Measurements from ENCODE around the gene MBD6.

DNA sequence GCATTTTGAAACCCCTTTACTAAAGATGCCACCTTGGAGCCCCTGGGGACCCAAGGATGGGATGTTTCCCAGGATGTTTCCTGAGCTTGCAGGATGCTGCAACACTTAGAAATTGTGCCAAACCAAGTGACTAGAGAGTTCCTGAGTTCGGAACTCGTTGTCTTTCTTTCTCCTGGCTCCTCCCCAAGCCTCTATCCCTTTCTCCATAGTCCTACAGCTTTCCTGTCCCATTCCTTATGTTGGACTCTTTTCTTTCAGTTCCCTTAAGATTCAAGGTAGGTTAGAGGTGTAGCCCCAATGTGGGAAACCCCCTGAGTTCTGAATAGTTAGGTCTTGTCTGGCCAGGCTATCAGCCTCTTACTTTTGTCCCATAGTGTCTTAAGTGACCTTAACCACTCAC, 25.9 kb downstream of the MBD6 start:
- TF ChIP-seq, protein P1, sequence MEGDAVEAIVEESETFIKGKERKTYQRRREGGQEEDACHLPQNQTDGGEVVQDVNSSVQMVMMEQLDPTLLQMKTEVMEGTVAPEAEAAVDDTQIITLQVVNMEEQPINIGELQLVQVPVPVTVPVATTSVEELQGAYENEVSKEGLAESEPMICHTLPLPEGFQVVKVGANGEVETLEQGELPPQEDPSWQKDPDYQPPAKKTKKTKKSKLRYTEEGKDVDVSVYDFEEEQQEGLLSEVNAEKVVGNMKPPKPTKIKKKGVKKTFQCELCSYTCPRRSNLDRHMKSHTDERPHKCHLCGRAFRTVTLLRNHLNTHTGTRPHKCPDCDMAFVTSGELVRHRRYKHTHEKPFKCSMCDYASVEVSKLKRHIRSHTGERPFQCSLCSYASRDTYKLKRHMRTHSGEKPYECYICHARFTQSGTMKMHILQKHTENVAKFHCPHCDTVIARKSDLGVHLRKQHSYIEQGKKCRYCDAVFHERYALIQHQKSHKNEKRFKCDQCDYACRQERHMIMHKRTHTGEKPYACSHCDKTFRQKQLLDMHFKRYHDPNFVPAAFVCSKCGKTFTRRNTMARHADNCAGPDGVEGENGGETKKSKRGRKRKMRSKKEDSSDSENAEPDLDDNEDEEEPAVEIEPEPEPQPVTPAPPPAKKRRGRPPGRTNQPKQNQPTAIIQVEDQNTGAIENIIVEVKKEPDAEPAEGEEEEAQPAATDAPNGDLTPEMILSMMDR (IDR thresholded peaks at IDR 0.05; ENCODE audit: insufficient read depth, low read depth, low read length) = no peak
- TF ChIP-seq EZH2 (IDR thresholded peaks at IDR 0.05; ENCODE audit: insufficient read depth, low read length) = no peak
